GM12878 (cell line): Measurements from ENCODE around the gene MBIP. TPM values are rescaled to one million over a fixed set of nuclear protein-coding genes. Genes with fewer than 3 reads are reported as not detected.

Experiments
- ATAC-seq: fragments of 200-7000 bp; cut with Tn5 transposase; 3 replicates; pipeline ENCODE4 v1.9.1; 2020; ENCODE audit warnings: mild to moderate bottlenecking, moderate library complexity
- BruUV-seq: library from RNA; stranded (reverse); fragments of 400-500 nt; replicated peaks from 2 replicates; lab custom pipeline; 2021; lab: Mats Ljungman, UMichigan
- CTCF ChIA-PET: fragments of 300-600 bp; sonication (Branson Sonifier 250); formaldehyde crosslinking; extraction: SDS; loops from one replicate; lab custom pipeline; 2021; ENCODE audit warnings: inconsistent platforms; lab: Yijun Ruan, JAX
- POLR2A ChIA-PET: fragments of 350-600 bp; formaldehyde crosslinking; extraction: SDS; loops from one replicate; lab custom pipeline; 2021; ENCODE audit warnings: inconsistent platforms; lab: Charles Lee
- RAD21 ChIA-PET: fragments of 300-600 bp; sonication (Branson Sonifier 250); formaldehyde crosslinking; loops from one replicate; lab custom pipeline; 2023; ENCODE audit warnings: antibody characterized with exemption; ENCODE audit not compliant: unreplicated experiment; lab: Charles Lee
- SMC1A ChIA-PET: fragments of 300-600 bp; sonication (Branson Sonifier 250); formaldehyde crosslinking; loops from one replicate; lab custom pipeline; 2023; ENCODE audit not compliant: unreplicated experiment, uncharacterized antibody; lab: Charles Lee
- DNase-seq: peaks from one replicate; pipeline ENCODE4 v3.0.0-alpha.2; 2011; ENCODE audit warnings: low read depth, low spot score
- FAIRE-seq: peaks from 3 replicates; lab custom pipeline; 2011; peaks lifted over from hg19 to GRCh38; lab: Jason Lieb, UNC
- H2AFZ ChIP-seq: 2 replicates; pipeline ENCODE4 v1.6.0; 2011; ENCODE audit warnings: low read depth, low read length, control low read depth; ENCODE audit not compliant: control insufficient read depth
- H3K27ac ChIP-seq: 2 replicates; pipeline ENCODE4 v1.5.1; 2011; ENCODE audit warnings: control low read depth; ENCODE audit not compliant: control insufficient read depth, insufficient read depth
- H3K27me3 ChIP-seq, 2 experiments: replicated peaks in 1 of 2; 2 replicates each; pipeline versions ENCODE4 v1.6.0 to v1.6.1; 2011; ENCODE audit warnings: low read length in 1 of 2; ENCODE audit not compliant: control insufficient read depth in 2 of 2, insufficient read depth in 2 of 2
- H3K36me3 ChIP-seq, 2 experiments: 2 replicates each; pipeline ENCODE4 v1.5.1; 2011; ENCODE audit warnings: low read length in 1 of 2; ENCODE audit not compliant: control insufficient read depth in 2 of 2, insufficient read depth in 2 of 2
- H3K4me1 ChIP-seq: 2 replicates; pipeline ENCODE4 v1.6.1; 2011; ENCODE audit warnings: mild to moderate bottlenecking, low read length, moderate library complexity, mixed read lengths; ENCODE audit not compliant: control insufficient read depth, insufficient read depth
- H3K4me2 ChIP-seq: 2 replicates; pipeline ENCODE4 v1.6.0; 2011; ENCODE audit warnings: control low read depth; ENCODE audit not compliant: control insufficient read depth, insufficient read depth
- H3K4me3 ChIP-seq: fragments of 200-600 bp; sonication (generic); 2 replicates; pipeline ENCODE4 v1.5.1; 2016
- H3K79me2 ChIP-seq: 2 replicates; pipeline ENCODE4 v1.6.0; 2011; ENCODE audit warnings: low read length; ENCODE audit not compliant: control insufficient read depth, insufficient read depth
- H3K9ac ChIP-seq: 2 replicates; pipeline ENCODE4 v1.8.0; 2011; ENCODE audit warnings: low read length, control low read depth, mixed read lengths; ENCODE audit not compliant: control insufficient read depth, insufficient read depth
- H3K9me3 ChIP-seq: replicated peaks from 3 replicates; pipeline ENCODE4 v1.5.1; 2011; ENCODE audit warnings: mild to moderate bottlenecking, low read length; ENCODE audit not compliant: control insufficient read depth, insufficient read depth
- H4K20me1 ChIP-seq: 2 replicates; pipeline ENCODE4 v1.6.0; 2011; ENCODE audit not compliant: control insufficient read depth, insufficient read depth
- ATF3 ChIP-seq: IDR thresholded peaks from 2 replicates; pipeline ENCODE4 v1.6.1; 2011; ENCODE audit warnings: low read depth, mild to moderate bottlenecking, low read length, moderate library complexity, borderline replicate concordance; ENCODE audit errors: extremely low read depth
- BACH1 ChIP-seq: fragments of 450-650 bp; IDR thresholded peaks from 2 replicates; pipeline ENCODE4 v1.6.1; 2017; ENCODE audit warnings: mild to moderate bottlenecking, borderline replicate concordance
- CTCF ChIP-seq, 3 experiments: IDR thresholded peaks in 2 of 3; conservative IDR thresholded peaks in 1 of 3; 2 replicates each; pipeline ENCODE4 v1.5.1; 2011; ENCODE audit warnings: low read depth in 3 of 3, low read length in 3 of 3, mild to moderate bottlenecking in 3 of 3, control low read depth in 2 of 3, moderate library complexity in 2 of 3, inconsistent platforms in 1 of 3, mixed read lengths in 1 of 3; ENCODE audit not compliant: control insufficient read depth in 2 of 3, insufficient read depth in 1 of 3; ENCODE audit errors: extremely low read depth in 1 of 3
- ESRRA ChIP-seq: IDR thresholded peaks from 2 replicates; pipeline ENCODE4 v1.6.1; 2012; ENCODE audit warnings: mild to moderate bottlenecking, low read length, improper control_type of control experiment
- IKZF1 ChIP-seq: fragments of 450-650 bp; conservative IDR thresholded peaks from 2 replicates; pipeline ENCODE4 v1.6.1; 2017; ENCODE audit warnings: antibody characterized with exemption, mild to moderate bottlenecking
- JUNB ChIP-seq: IDR thresholded peaks from 2 replicates; pipeline ENCODE4 v1.6.1; 2016; ENCODE audit warnings: antibody characterized with exemption, mild to moderate bottlenecking
- MEF2A ChIP-seq: IDR thresholded peaks from 2 replicates; pipeline ENCODE4 v1.6.1; 2011; ENCODE audit warnings: low read depth, mild to moderate bottlenecking, low read length, moderate library complexity; ENCODE audit not compliant: insufficient read depth
- NR2C1 ChIP-seq: fragments of 450-650 bp; IDR thresholded peaks from 2 replicates; pipeline ENCODE4 v1.6.1; 2017; ENCODE audit warnings: antibody characterized with exemption, mild to moderate bottlenecking, moderate library complexity
- SIX5 ChIP-seq: IDR thresholded peaks from 2 replicates; pipeline ENCODE4 v1.6.1; 2011; ENCODE audit warnings: mild to moderate bottlenecking, low read depth, low read length, moderate library complexity; ENCODE audit not compliant: severe bottlenecking
- SRF ChIP-seq, 2 experiments: IDR thresholded peaks; 2 replicates each; pipeline ENCODE4 v1.6.1; 2011; ENCODE audit warnings: low read depth in 2 of 2, low read length in 2 of 2, mild to moderate bottlenecking in 1 of 2, moderate library complexity in 1 of 2
- TCF12 ChIP-seq: IDR thresholded peaks from 2 replicates; pipeline ENCODE4 v1.6.1; 2011; ENCODE audit warnings: low read depth, mild to moderate bottlenecking, low read length
- USF1 ChIP-seq: IDR thresholded peaks from 2 replicates; pipeline ENCODE4 v1.6.1; 2011; ENCODE audit warnings: borderline replicate concordance, low read depth, mild to moderate bottlenecking, moderate library complexity, mixed read lengths, low read length; ENCODE audit not compliant: insufficient read depth; ENCODE audit errors: extremely low read length
- ZBTB4 ChIP-seq: fragments of 450-650 bp; formaldehyde crosslinking; IDR thresholded peaks from 2 replicates; pipeline ENCODE4 v1.4.0; 2022; ENCODE audit warnings: mild to moderate bottlenecking, moderate library complexity
- WGBS: methylation state at CpG from one replicate; pipeline ENCODE4 v1.1.6; 2016; ENCODE audit warnings: low lambda C conversion rate; ENCODE audit not compliant: insufficient replicate concordance, insufficient coverage; ENCODE audit errors: missing lambda C conversion rate; 5-methylcytosine and 5-hydroxymethylcytosine counted together
- in situ Hi-C: fragments of 300-500 bp; cut with MboI; formaldehyde crosslinking; loops from 9 replicates; pipeline ENCODE4 v1.14.3; 2018; ENCODE audit warnings: mixed read lengths
- intact Hi-C: fragments of 100-400 bp; cut with micrococcal nuclease; formaldehyde crosslinking; loops from one replicate; pipeline ENCODE4 v1.14.2; 2022; ENCODE audit not compliant: unreplicated experiment
- polyA plus RNA-seq, 11 experiments: library from polyadenylated mRNA; depleted of rRNA in 4 of 11; unstranded in 6 of 11; stranded (reverse) in 5 of 11; fragments of >200 nt; fragmentation: Nextera tagmentation in 4 of 11; fragmentation: Illumina TruSeq in 1 of 11; extraction: Ambion mirVana in 4 of 11; extraction: Trizol in 1 of 11; gene quantifications; 1 replicate in 1 of 11; 2 replicates in 10 of 11; pipeline versions ENCODE4 v1.2.1 to v1.2.3, GENCODE V29; 2011 to 2016; ENCODE audit warnings: inconsistent platforms in 2 of 11, missing spikeins in 2 of 11, low read depth in 1 of 11
- total RNA-seq, 4 experiments: library from RNA; depleted of rRNA in 3 of 4; stranded (reverse); fragments of >200 nt in 3 of 4; fragmentation: Illumina TruSeq in 1 of 4; extraction: Trizol in 1 of 4; gene quantifications; 2 replicates each; pipeline versions ENCODE4 v1.2.1 to v1.2.3, GENCODE V29; 2013 to 2021

Gene MBIP
- total and polyA plus RNA-seq, 10 of the 15 experiments (the other 5 are each of a cell fraction or from before 2014, with no cell fraction given), result 9.0 to 43.5 (median 32.1) TPM

- Histone ChIP-seq H3K27me3 (no peaks in the 10 kb centered on the region), H2AFZ (no peak overlapping the region), H3K9me3 (no peaks in the 10 kb centered on the region), H3K36me3 (peaks cover 0 to 36% of the 10 kb centered on the region in 2 experiments; a peak in 3 of 4 replicates), H3K27ac (no peak overlapping the region), H3K79me2 (no peaks in the 10 kb centered on the region), H3K9ac (no peak overlapping the region), H3K4me2 (no peak overlapping the region), H3K4me3 (no peak overlapping the region), H4K20me1 (no peaks in the 10 kb centered on the region), H3K4me1 (no peaks in the 10 kb centered on the region)
- no TSS peak for BruUV-seq
- ATAC-seq, result no peak
- TF ChIP-seq NR2C1 (no peak), IKZF1 (no peak), CTCF (IDR thresholded peaks at IDR 0.05 in 2 of 3, conservative IDR thresholded peaks at IDR 0.05 in 1 of 3; ENCODE audit: control insufficient read depth in 2 of 3, extremely low read depth in 1 of 3, insufficient read depth in 1 of 3, low read depth in 3 of 3, low read length in 3 of 3) (no peak), SRF (IDR thresholded peaks at IDR 0.05; ENCODE audit: low read depth in 2 of 2, low read length in 2 of 2) (no peak), USF1 (no peak), JUNB (no peak), ZBTB4 (CRISPR knock-in tag) (no peak), ESRRA (no peak), SIX5 (no peak), MEF2A (no peak), BACH1 (no peak), ATF3 (no peak), TCF12 (no peak)
- ChIA-PET SMC1A (no interaction called here), RAD21 (no interaction called here), POLR2A (no interaction called here), CTCF (interaction anchor here (0.8 kb wide), 1 partner anchor 7 kb away, joined by 3 read pairs; no protein-coding TSS in a partner anchor)
- DNase-seq, result no peak
- WGBS, result 95% methylated on average over 2 of the region's 2 CpGs
- in situ Hi-C loops, result no loop called here
- FAIRE-seq, result no peak
- intact Hi-C loops, result no loop called here
These were observed 13.6 kb downstream of the MBIP start for GRCh38 chr14:36306836-36307235.
